Activated T-helper 17 cell treated with anti-CD3 and anti-CD28 coated beads, Interleukin-2, amount 50 U/mL, for 72 hours (primary cell): ENCODE data around the gene ZNF326. TPM values are rescaled to one million over a fixed set of nuclear protein-coding genes. Genes with fewer than 3 reads are reported as not detected.

ENCODE experiments used
- ATAC-seq: fragments of 150-1000 bp; cut with Tn5 transposase; replicated peaks from 2 replicates; pipeline ENCODE4 v1.10.0; 2021; ENCODE audit warnings: mild to moderate bottlenecking, moderate library complexity
- H3K27ac Mint-ChIP-seq: one replicate; pipeline ENCODE4 v1.8.0; 2022; ENCODE audit warnings: mixed read lengths
- H3K27me3 Mint-ChIP-seq: one replicate; pipeline ENCODE4 v1.8.0; 2022; ENCODE audit warnings: mixed read lengths
- H3K36me3 Mint-ChIP-seq: one replicate; pipeline ENCODE4 v1.8.0; 2022; ENCODE audit warnings: low read depth, mild to moderate bottlenecking, mixed read lengths
- H3K4me1 Mint-ChIP-seq: one replicate; pipeline ENCODE4 v1.8.0; 2022; ENCODE audit warnings: mixed read lengths
- H3K4me3 Mint-ChIP-seq: one replicate; pipeline ENCODE4 v1.8.0; 2022; ENCODE audit warnings: mild to moderate bottlenecking, mixed read lengths
- H3K9me3 Mint-ChIP-seq: one replicate; pipeline ENCODE4 v1.8.0; 2022; ENCODE audit warnings: mixed read lengths
- total RNA-seq, 2 donors: library from RNA; stranded (reverse); gene quantifications; one replicate each; pipeline ENCODE4 v1.2.3, GENCODE V29; 2022

ZNF326 gene
- total RNA-seq, 2 donors from 2014 or later, result 18.4 to 20.9 TPM

GRCh38 chr1:89957107-89957506 lies 37.8 kb upstream of the ZNF326 start:
- Mint-ChIP-seq H3K4me3 (peak overlapping the region; percentile 29), H3K9me3 (no peaks in the 10 kb centered on the region), H3K4me1 (peaks cover 10% of the 10 kb centered on the region), H3K27me3 (peaks cover 4% of the 10 kb centered on the region), H3K36me3 (no peaks in the 10 kb centered on the region), H3K27ac (peak overlapping the region; percentile 23)
- ATAC-seq, result peak; percentile 17

GRCh38 chr1:89958851-89959654 lies 35.9 kb upstream of the ZNF326 start:
- ATAC-seq, result no peak
- no peaks in the 10 kb centered on the region for H3K36me3 Mint-ChIP-seq
- no peaks in the 10 kb centered on the region for H3K9me3 Mint-ChIP-seq

GRCh38 chr1:89959719-89960118 lies 35.2 kb upstream of the ZNF326 start:
- H3K36me3 Mint-ChIP-seq, result no peaks in the 10 kb centered on the region
- no peak for ATAC-seq
- H3K4me3 Mint-ChIP-seq, result no peak overlapping the region
- H3K4me1 Mint-ChIP-seq, result peaks cover 10% of the 10 kb centered on the region
- H3K27ac Mint-ChIP-seq, result no peak overlapping the region
- H3K9me3 Mint-ChIP-seq, result no peaks in the 10 kb centered on the region
- H3K27me3 Mint-ChIP-seq, result peaks cover 4% of the 10 kb centered on the region

More at GRCh38 chr1:89958851-89959654, 35.9 kb upstream of the ZNF326 start:
- Mint-ChIP-seq H3K4me1 (peaks cover 10% of the 10 kb centered on the region), H3K4me3 (no peak overlapping the region), H3K27ac (no peak overlapping the region), H3K27me3 (peaks cover 4% of the 10 kb centered on the region)

GRCh38 chr1:89962024-89962741 lies 32.7 kb upstream of the ZNF326 start:
- H3K27me3 Mint-ChIP-seq, result peaks cover 2% of the 10 kb centered on the region
- H3K27ac Mint-ChIP-seq, result no peak overlapping the region

GRCh38 chr1:89962742-89963075 lies 32.2 kb upstream of the ZNF326 start:
- Mint-ChIP-seq H3K36me3 (no peaks in the 10 kb centered on the region), H3K4me3 (no peak overlapping the region), H3K4me1 (no peaks in the 10 kb centered on the region), H3K9me3 (no peaks in the 10 kb centered on the region), H3K27me3 (no peaks in the 10 kb centered on the region), H3K27ac (no peak overlapping the region)
- no peak for ATAC-seq

More at GRCh38 chr1:89962024-89962741, 32.7 kb upstream of the ZNF326 start:
- H3K36me3 Mint-ChIP-seq, result no peaks in the 10 kb centered on the region
- no peaks in the 10 kb centered on the region for H3K9me3 Mint-ChIP-seq
- no peak overlapping the region for H3K4me3 Mint-ChIP-seq
- peaks cover 3% of the 10 kb centered on the region for H3K4me1 Mint-ChIP-seq
- no peak for ATAC-seq

GRCh38 chr1:89965193-89965768 lies 29.6 kb upstream of the ZNF326 start:
- ATAC-seq, result no peak
- Mint-ChIP-seq H3K4me3 (no peak overlapping the region), H3K27ac (no peak overlapping the region)

GRCh38 chr1:89966656-89967055 lies 28.3 kb upstream of the ZNF326 start:
- no peak for ATAC-seq
- Mint-ChIP-seq H3K4me1 (no peaks in the 10 kb centered on the region), H3K36me3 (no peaks in the 10 kb centered on the region), H3K4me3 (no peak overlapping the region), H3K27ac (no peak overlapping the region), H3K9me3 (no peaks in the 10 kb centered on the region), H3K27me3 (no peaks in the 10 kb centered on the region)

More at GRCh38 chr1:89965193-89965768, 29.6 kb upstream of the ZNF326 start:
- no peaks in the 10 kb centered on the region for H3K9me3 Mint-ChIP-seq
- no peaks in the 10 kb centered on the region for H3K36me3 Mint-ChIP-seq
- H3K27me3 Mint-ChIP-seq, result no peaks in the 10 kb centered on the region
- H3K4me1 Mint-ChIP-seq, result no peaks in the 10 kb centered on the region

- no peaks in the 10 kb centered on the region for H3K27me3 Mint-ChIP-seq
- no peaks in the 10 kb centered on the region for H3K4me1 Mint-ChIP-seq
- no peaks in the 10 kb centered on the region for H3K36me3 Mint-ChIP-seq
- H3K9me3 Mint-ChIP-seq, result no peaks in the 10 kb centered on the region
- H3K27ac Mint-ChIP-seq, result no peak overlapping the region
- peak; percentile 45 for ATAC-seq
- H3K4me3 Mint-ChIP-seq, result no peak overlapping the region
Measured at GRCh38 chr1:89971600-89971999, 23.3 kb upstream of the ZNF326 start.

- H3K4me3 Mint-ChIP-seq, result no peak overlapping the region
- H3K27ac Mint-ChIP-seq, result no peak overlapping the region
- no peaks in the 10 kb centered on the region for H3K4me1 Mint-ChIP-seq
- no peaks in the 10 kb centered on the region for H3K9me3 Mint-ChIP-seq
- no peaks in the 10 kb centered on the region for H3K36me3 Mint-ChIP-seq
- no peak for ATAC-seq
- H3K27me3 Mint-ChIP-seq, result no peaks in the 10 kb centered on the region
Measured at GRCh38 chr1:89972024-89972423, 22.9 kb upstream of the ZNF326 start.

GRCh38 chr1:89973471-89974127 lies 21.3 kb upstream of the ZNF326 start:
- H3K36me3 Mint-ChIP-seq, result no peaks in the 10 kb centered on the region
- H3K4me3 Mint-ChIP-seq, result no peak overlapping the region
- H3K27ac Mint-ChIP-seq, result no peak overlapping the region
- H3K4me1 Mint-ChIP-seq, result no peaks in the 10 kb centered on the region
- H3K9me3 Mint-ChIP-seq, result no peaks in the 10 kb centered on the region
- no peaks in the 10 kb centered on the region for H3K27me3 Mint-ChIP-seq
- no peak for ATAC-seq

- Mint-ChIP-seq H3K4me1 (no peaks in the 10 kb centered on the region), H3K9me3 (no peaks in the 10 kb centered on the region), H3K36me3 (no peaks in the 10 kb centered on the region), H3K4me3 (no peak overlapping the region), H3K27ac (no peak overlapping the region), H3K27me3 (no peaks in the 10 kb centered on the region)
- no peak for ATAC-seq
Measured at GRCh38 chr1:89974256-89974655, 20.7 kb upstream of the ZNF326 start.

GRCh38 chr1:89974696-89975470 lies 20.0 kb upstream of the ZNF326 start:
- H3K9me3 Mint-ChIP-seq, result no peaks in the 10 kb centered on the region
- no peak overlapping the region for H3K27ac Mint-ChIP-seq
- H3K4me1 Mint-ChIP-seq, result no peaks in the 10 kb centered on the region
- ATAC-seq, result no peak
- H3K36me3 Mint-ChIP-seq, result no peaks in the 10 kb centered on the region
- no peak overlapping the region for H3K4me3 Mint-ChIP-seq
- H3K27me3 Mint-ChIP-seq, result no peaks in the 10 kb centered on the region

GRCh38 chr1:89975540-89976125 lies 19.3 kb upstream of the ZNF326 start:
- ATAC-seq, result no peak
- Mint-ChIP-seq H3K27me3 (no peaks in the 10 kb centered on the region), H3K36me3 (no peaks in the 10 kb centered on the region), H3K4me1 (no peaks in the 10 kb centered on the region), H3K27ac (no peak overlapping the region), H3K9me3 (no peaks in the 10 kb centered on the region), H3K4me3 (no peak overlapping the region)

GRCh38 chr1:89978755-89979154 lies 16.2 kb upstream of the ZNF326 start:
- Mint-ChIP-seq H3K36me3 (no peaks in the 10 kb centered on the region), H3K9me3 (no peaks in the 10 kb centered on the region), H3K4me1 (no peaks in the 10 kb centered on the region), H3K4me3 (no peak overlapping the region), H3K27ac (no peak overlapping the region), H3K27me3 (no peaks in the 10 kb centered on the region)
- no peak for ATAC-seq
